GM12872 (cell line): Measurements from ENCODE around the gene PJVK.

Experiments
- CTCF ChIP-seq: IDR thresholded peaks from 3 replicates; pipeline ENCODE4 v1.5.1; 2011; ENCODE audit warnings: low read depth, mild to moderate bottlenecking, low read length, moderate library complexity; ENCODE audit not compliant: insufficient read depth

The PJVK gene

GRCh38 chr2:178448968-178449661, 2.1 kb upstream of the PJVK start:
- no peak for TF ChIP-seq CTCF

- TF ChIP-seq CTCF: no peak
These were observed 1.3 kb upstream of the PJVK start for GRCh38 chr2:178449700-178450523.

- TF ChIP-seq CTCF: no peak
These were observed 729 bp upstream of the PJVK start for GRCh38 chr2:178450524-178450773.

- TF ChIP-seq CTCF: no peak
These were observed 1.2 kb downstream of the PJVK start for GRCh38 chr2:178452334-178452733.

- TF ChIP-seq CTCF: no peak
These were observed 1.7 kb downstream of the PJVK start for GRCh38 chr2:178452870-178453269.

- TF ChIP-seq CTCF: no peak
These were observed 4.8 kb downstream of the PJVK start for GRCh38 chr2:178455947-178456346.

GRCh38 chr2:178457390-178457886, 6.3 kb downstream of the PJVK start:
- no peak for TF ChIP-seq CTCF
